GM12891 (cell line): ENCODE results near the gene NPPA.

ENCODE experiments used
- POLR2A ChIP-seq: IDR thresholded peaks from 2 replicates; pipeline ENCODE4 v1.6.1; 2011; ENCODE audit warnings: low read depth, low read length, control low read depth
- POLR2AphosphoS5 ChIP-seq: IDR thresholded peaks from 2 replicates; pipeline ENCODE4 v1.6.1; 2011; ENCODE audit warnings: low read depth, low read length, control low read depth
- SPI1 ChIP-seq: IDR thresholded peaks from 2 replicates; pipeline ENCODE4 v1.6.1; 2011; ENCODE audit warnings: low read depth, low read length, control low read depth
- TAF1 ChIP-seq: IDR thresholded peaks from 2 replicates; pipeline ENCODE4 v1.6.1; 2011; ENCODE audit warnings: low read depth, low read length, control low read depth

DNA sequence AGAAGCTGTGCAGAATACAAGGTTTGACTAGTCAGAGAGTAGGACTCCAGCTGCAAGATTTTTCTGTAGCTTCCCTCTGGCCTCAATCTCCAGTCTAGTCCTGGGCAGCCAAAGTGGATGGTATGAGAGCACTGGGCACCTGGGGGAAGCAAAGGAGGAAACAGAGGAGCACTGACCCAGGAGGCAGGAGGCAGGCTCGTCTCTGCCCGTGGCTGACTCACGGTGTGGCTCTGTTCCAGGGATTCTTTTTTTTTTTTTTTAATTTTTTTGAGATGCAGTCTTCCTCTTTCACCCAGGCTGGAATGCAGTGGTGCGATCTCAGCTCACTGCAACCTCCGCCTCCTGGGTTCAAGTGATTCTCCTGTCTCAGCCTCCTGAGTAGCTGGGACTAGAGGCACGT is 15.3 kb upstream of the NPPA start:
- TF ChIP-seq POLR2AphosphoS5 (no peak), POLR2A (no peak), TAF1 (no peak), SPI1 (no peak)
